ENCODE data around the gene C1QL2.

GRCh38 chr2:119137502-119137901, 21.0 kb downstream of the C1QL2 start:
- TF ChIP-seq, protein P1, sequence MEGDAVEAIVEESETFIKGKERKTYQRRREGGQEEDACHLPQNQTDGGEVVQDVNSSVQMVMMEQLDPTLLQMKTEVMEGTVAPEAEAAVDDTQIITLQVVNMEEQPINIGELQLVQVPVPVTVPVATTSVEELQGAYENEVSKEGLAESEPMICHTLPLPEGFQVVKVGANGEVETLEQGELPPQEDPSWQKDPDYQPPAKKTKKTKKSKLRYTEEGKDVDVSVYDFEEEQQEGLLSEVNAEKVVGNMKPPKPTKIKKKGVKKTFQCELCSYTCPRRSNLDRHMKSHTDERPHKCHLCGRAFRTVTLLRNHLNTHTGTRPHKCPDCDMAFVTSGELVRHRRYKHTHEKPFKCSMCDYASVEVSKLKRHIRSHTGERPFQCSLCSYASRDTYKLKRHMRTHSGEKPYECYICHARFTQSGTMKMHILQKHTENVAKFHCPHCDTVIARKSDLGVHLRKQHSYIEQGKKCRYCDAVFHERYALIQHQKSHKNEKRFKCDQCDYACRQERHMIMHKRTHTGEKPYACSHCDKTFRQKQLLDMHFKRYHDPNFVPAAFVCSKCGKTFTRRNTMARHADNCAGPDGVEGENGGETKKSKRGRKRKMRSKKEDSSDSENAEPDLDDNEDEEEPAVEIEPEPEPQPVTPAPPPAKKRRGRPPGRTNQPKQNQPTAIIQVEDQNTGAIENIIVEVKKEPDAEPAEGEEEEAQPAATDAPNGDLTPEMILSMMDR (conservative IDR thresholded peaks at IDR 0.05; ENCODE audit: low read depth in 2 of 2), result no peak
- TF ChIP-seq JUNB (IDR thresholded peaks at IDR 0.05; ENCODE audit: unreplicated experiment), result no peak
- no peak for TF ChIP-seq EZH2 (IDR thresholded peaks at IDR 0.05; ENCODE audit: low read depth, unreplicated experiment)
- no peak for TF ChIP-seq CREB1 (CRISPR knock-in tag; IDR thresholded peaks at IDR 0.05; ENCODE audit: low read depth)

Measured in GM23338 (cell line).